Skeletal muscle satellite cell (primary cell): Measurements from ENCODE around the gene COA5.

Source experiments
- H3K27me3 ChIP-seq: 2 replicates; pipeline ENCODE4 v1.7.0; 2013; ENCODE audit warnings: low read length; ENCODE audit not compliant: control insufficient read depth, insufficient read depth
- H3K36me3 ChIP-seq: 2 replicates; pipeline ENCODE4 v1.7.0; 2013; ENCODE audit warnings: mild to moderate bottlenecking, control low read depth, low read length; ENCODE audit not compliant: insufficient read depth
- H3K4me1 ChIP-seq: 2 replicates; pipeline ENCODE4 v1.7.0; 2013; ENCODE audit warnings: low read length; ENCODE audit not compliant: control insufficient read depth, insufficient read depth
- H3K4me2 ChIP-seq: 2 replicates; pipeline ENCODE4 v1.7.0; 2013; ENCODE audit warnings: mild to moderate bottlenecking, low read length
- H3K4me3 ChIP-seq: 2 replicates; pipeline ENCODE4 v1.7.0; 2013; ENCODE audit warnings: low read length
- H3K9ac ChIP-seq: 2 replicates; pipeline ENCODE4 v1.7.0; 2013; ENCODE audit warnings: mild to moderate bottlenecking, low read depth, low read length, moderate library complexity
- H3K9me3 ChIP-seq: replicated peaks from 2 replicates; pipeline ENCODE4 v1.7.0; 2013; ENCODE audit warnings: mild to moderate bottlenecking, control low read depth, low read length

Gene COA5

GRCh38 chr2:98582523-98582922, 25.8 kb downstream of the COA5 start:
- no peak overlapping the region for H3K9ac ChIP-seq
- no peaks in the 10 kb centered on the region for H3K27me3 ChIP-seq
- no peaks in the 10 kb centered on the region for H3K4me1 ChIP-seq
- no peak overlapping the region for H3K4me3 ChIP-seq
- H3K4me2 ChIP-seq, result no peak overlapping the region
- no peaks in the 10 kb centered on the region for H3K9me3 ChIP-seq
- H3K36me3 ChIP-seq, result peaks cover 14% of the 10 kb centered on the region

- peaks cover 16% of the 10 kb centered on the region for H3K36me3 ChIP-seq
- H3K27me3 ChIP-seq, result no peaks in the 10 kb centered on the region
- H3K4me1 ChIP-seq, result no peaks in the 10 kb centered on the region
- no peak overlapping the region for H3K4me3 ChIP-seq
- no peaks in the 10 kb centered on the region for H3K9me3 ChIP-seq
- no peak overlapping the region for H3K9ac ChIP-seq
- H3K4me2 ChIP-seq, result no peak overlapping the region
Measured at GRCh38 chr2:98580656-98581284, 27.5 kb downstream of the COA5 start.

- no peak overlapping the region for H3K4me3 ChIP-seq
- no peaks in the 10 kb centered on the region for H3K27me3 ChIP-seq
- H3K9ac ChIP-seq, result no peak overlapping the region
- no peaks in the 10 kb centered on the region for H3K4me1 ChIP-seq
- no peak overlapping the region for H3K4me2 ChIP-seq
- peaks cover 20% of the 10 kb centered on the region for H3K36me3 ChIP-seq
- no peaks in the 10 kb centered on the region for H3K9me3 ChIP-seq
Measured at GRCh38 chr2:98579926-98580325, 28.4 kb downstream of the COA5 start.

GRCh38 chr2:98578231-98578630, 30.1 kb downstream of the COA5 start:
- no peak overlapping the region for H3K4me3 ChIP-seq
- H3K9ac ChIP-seq, result no peak overlapping the region
- H3K4me1 ChIP-seq, result no peaks in the 10 kb centered on the region
- H3K27me3 ChIP-seq, result no peaks in the 10 kb centered on the region
- H3K4me2 ChIP-seq, result no peak overlapping the region
- H3K36me3 ChIP-seq, result peaks cover 18% of the 10 kb centered on the region
- no peaks in the 10 kb centered on the region for H3K9me3 ChIP-seq

- no peak overlapping the region for H3K4me2 ChIP-seq
- no peaks in the 10 kb centered on the region for H3K27me3 ChIP-seq
- H3K9me3 ChIP-seq, result no peaks in the 10 kb centered on the region
- no peaks in the 10 kb centered on the region for H3K4me1 ChIP-seq
- peaks cover 12% of the 10 kb centered on the region for H3K36me3 ChIP-seq
- no peak overlapping the region for H3K4me3 ChIP-seq
- H3K9ac ChIP-seq, result no peak overlapping the region
Measured at GRCh38 chr2:98577313-98577712, 31.0 kb downstream of the COA5 start.

- H3K27me3 ChIP-seq, result no peaks in the 10 kb centered on the region
- no peaks in the 10 kb centered on the region for H3K4me1 ChIP-seq
- H3K4me3 ChIP-seq, result no peak overlapping the region
- H3K9me3 ChIP-seq, result no peaks in the 10 kb centered on the region
- H3K9ac ChIP-seq, result no peak overlapping the region
- peaks cover 10% of the 10 kb centered on the region for H3K36me3 ChIP-seq
- no peak overlapping the region for H3K4me2 ChIP-seq
Measured at GRCh38 chr2:98576666-98577312, 31.5 kb downstream of the COA5 start.

- no peak overlapping the region for H3K4me2 ChIP-seq
- H3K9ac ChIP-seq, result no peak overlapping the region
- no peaks in the 10 kb centered on the region for H3K27me3 ChIP-seq
- no peaks in the 10 kb centered on the region for H3K9me3 ChIP-seq
- H3K4me3 ChIP-seq, result no peak overlapping the region
- H3K36me3 ChIP-seq, result peaks cover 28% of the 10 kb centered on the region
- H3K4me1 ChIP-seq, result peaks cover 2% of the 10 kb centered on the region
Measured at GRCh38 chr2:98573426-98573825, 34.9 kb downstream of the COA5 start.

- no peak overlapping the region for H3K4me2 ChIP-seq
- H3K9me3 ChIP-seq, result no peaks in the 10 kb centered on the region
- H3K9ac ChIP-seq, result no peak overlapping the region
- H3K27me3 ChIP-seq, result no peaks in the 10 kb centered on the region
- peaks cover 8% of the 10 kb centered on the region for H3K4me1 ChIP-seq
- H3K36me3 ChIP-seq, result peaks cover 31% of the 10 kb centered on the region
- no peak overlapping the region for H3K4me3 ChIP-seq
Measured at GRCh38 chr2:98572676-98573075, 35.6 kb downstream of the COA5 start.

- Histone ChIP-seq H3K9me3 (no peaks in the 10 kb centered on the region), H3K36me3 (peaks cover 31% of the 10 kb centered on the region), H3K4me2 (no peak overlapping the region), H3K4me1 (peaks cover 8% of the 10 kb centered on the region), H3K27me3 (no peaks in the 10 kb centered on the region), H3K9ac (no peak overlapping the region), H3K4me3 (no peak overlapping the region)
Measured at GRCh38 chr2:98572211-98572610, 36.1 kb downstream of the COA5 start.

- Histone ChIP-seq H3K36me3 (peaks cover 31% of the 10 kb centered on the region), H3K9ac (no peak overlapping the region), H3K27me3 (no peaks in the 10 kb centered on the region)
Measured at GRCh38 chr2:98571796-98572195, 36.5 kb downstream of the COA5 start.

GRCh38 chr2:98571121-98571701, 37.1 kb downstream of the COA5 start:
- no peaks in the 10 kb centered on the region for H3K27me3 ChIP-seq
- H3K36me3 ChIP-seq, result peaks cover 35% of the 10 kb centered on the region

More at GRCh38 chr2:98571796-98572195, 36.5 kb downstream of the COA5 start:
- Histone ChIP-seq H3K4me3 (no peak overlapping the region), H3K4me2 (no peak overlapping the region), H3K4me1 (peaks cover 8% of the 10 kb centered on the region), H3K9me3 (no peaks in the 10 kb centered on the region)

GRCh38 chr2:98570356-98570755, 38.0 kb downstream of the COA5 start:
- Histone ChIP-seq H3K4me1 (peaks cover 8% of the 10 kb centered on the region), H3K9me3 (no peaks in the 10 kb centered on the region), H3K4me2 (no peak overlapping the region), H3K36me3 (peaks cover 33% of the 10 kb centered on the region), H3K4me3 (no peak overlapping the region), H3K9ac (no peak overlapping the region), H3K27me3 (no peaks in the 10 kb centered on the region)

More at GRCh38 chr2:98571121-98571701, 37.1 kb downstream of the COA5 start:
- H3K4me3 ChIP-seq, result no peak overlapping the region
- H3K4me1 ChIP-seq, result peaks cover 8% of the 10 kb centered on the region
- H3K4me2 ChIP-seq, result no peak overlapping the region
- no peaks in the 10 kb centered on the region for H3K9me3 ChIP-seq
- no peak overlapping the region for H3K9ac ChIP-seq
